AG08395 (cell line): Measurements from ENCODE around the gene SNX12.
"Not testable (repeated sequence)": the region's sequence is repeated elsewhere in the genome, so short reads cannot be mapped to it uniquely, and the experiment has no call there.

ENCODE experiments used
- DNase-seq: peaks from one replicate; pipeline ENCODE4 v3.0.0; 2012; ENCODE audit warnings: mixed read lengths, low spot score

SNX12 gene

DNA sequence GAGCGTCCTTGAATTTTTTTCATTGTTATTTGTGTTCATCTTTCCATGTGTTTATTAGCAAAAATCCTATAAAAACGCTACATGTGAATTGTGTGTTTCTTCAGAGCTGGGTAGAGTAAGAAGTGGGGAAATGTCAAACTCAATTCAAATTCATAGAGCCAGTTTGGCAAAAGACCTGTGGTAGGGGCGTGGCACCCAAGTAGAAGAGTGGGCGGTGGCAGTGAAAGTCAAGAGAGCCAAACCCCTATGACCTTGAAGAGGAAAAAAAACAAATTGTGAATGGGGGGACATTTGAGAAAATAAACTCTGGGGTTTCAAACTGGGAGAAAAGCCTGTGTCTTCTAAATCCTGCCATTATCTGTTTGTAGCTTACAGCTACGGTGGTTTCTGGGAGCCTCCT is 23.1 kb upstream of the SNX12 start:
- no peak for DNase-seq

DNA sequence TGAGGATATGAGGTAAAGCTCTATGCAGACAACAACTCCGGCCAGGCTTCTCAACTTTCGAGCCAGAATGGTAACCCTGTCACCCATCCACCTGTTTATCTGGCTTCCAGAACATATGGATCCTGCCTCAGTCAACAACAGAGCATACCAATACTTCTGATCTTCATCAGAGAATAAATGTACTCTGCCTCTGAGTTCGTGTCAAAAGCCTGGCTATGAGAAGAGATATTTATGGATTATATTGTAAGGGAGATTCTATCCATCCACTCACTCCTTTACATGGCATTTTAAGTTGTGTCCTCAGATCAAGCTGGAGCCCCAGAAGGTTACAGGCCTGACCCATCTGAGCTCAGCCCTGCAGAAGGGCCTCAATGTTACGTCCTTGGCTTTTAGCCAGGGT is 17.8 kb upstream of the SNX12 start:
- DNase-seq: no peak

DNA sequence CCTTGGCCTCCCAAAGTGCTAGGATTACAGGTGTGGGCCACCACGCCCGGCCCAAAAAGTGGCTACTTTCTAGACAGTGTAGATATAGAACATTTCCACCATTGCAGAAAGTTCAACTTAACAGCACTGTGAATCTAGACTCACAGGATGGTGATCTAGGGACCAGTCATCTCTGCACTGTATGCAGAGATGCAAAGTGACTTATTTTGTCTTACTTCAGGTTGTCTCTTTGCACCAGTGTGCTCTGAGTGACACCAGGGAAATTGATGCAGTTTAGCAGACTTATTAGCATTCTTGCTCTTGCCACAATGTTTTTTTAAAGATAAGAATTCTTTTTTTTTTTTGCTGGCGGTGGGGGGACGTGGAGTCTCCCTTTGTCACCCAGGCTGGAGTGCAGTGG is 14.7 kb upstream of the SNX12 start:
- DNase-seq: no peak

DNA sequence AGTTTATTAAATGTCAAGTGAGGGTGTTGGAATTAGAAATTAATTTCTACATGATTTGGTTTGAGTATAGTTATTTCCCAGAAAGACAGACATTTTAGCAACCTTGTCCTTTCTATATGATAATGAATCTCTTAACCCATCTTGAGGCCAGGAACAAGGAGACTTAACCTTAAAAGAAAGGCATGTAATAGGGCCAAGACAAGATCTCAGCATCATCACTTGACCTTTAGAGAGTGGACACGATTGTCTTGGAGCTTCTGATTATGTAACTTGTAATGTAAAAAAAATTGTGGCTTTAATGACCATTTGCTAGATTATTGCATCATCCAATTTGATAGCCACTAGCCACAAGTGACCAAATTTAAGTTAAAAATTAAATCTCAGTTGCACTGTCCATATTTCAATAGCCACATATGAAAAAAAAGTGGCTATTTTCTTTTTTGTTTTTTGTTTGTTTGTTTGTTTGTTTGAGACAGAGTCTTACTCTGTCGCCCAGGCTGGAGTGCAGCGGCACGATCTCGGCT is 14.1 kb upstream of the SNX12 start:
- DNase-seq: no peak

DNA sequence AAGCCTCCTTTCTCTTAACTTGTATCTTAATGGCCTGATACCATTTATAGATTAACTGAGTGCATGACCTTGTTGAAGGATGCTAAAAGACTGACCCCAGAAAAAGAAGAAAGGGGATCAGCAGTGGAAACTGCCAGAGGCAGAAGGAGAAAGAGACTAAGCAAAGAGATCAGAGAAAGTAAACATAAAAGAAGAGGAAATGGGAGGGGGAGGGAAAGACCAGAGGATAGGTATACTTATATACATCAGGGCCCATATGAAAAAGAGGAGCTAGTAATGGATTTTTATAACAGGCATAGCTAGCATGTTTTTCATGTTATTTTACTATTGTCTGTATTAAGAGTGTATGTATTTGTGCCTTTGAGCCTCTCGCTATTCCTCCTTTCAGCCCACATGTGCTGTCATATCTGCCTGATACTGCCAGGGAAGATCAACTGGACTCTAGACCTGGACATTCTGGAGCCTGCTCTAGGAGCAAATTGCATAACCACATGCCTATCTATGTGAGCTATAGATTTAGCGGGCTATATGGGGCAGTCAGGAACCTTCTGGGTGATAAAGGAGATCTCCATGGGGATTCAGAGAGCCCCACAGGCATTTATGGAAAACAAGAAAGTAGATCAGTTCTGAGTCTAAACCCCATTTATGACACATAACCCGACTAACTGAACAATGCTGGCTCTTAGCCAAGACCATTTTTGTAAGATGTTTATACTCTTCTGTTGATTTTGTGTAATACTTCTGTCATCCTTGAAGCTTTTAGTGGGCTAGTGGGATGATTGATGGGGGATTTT is 13.4 kb upstream of the SNX12 start:
- DNase-seq: no peak

DNA sequence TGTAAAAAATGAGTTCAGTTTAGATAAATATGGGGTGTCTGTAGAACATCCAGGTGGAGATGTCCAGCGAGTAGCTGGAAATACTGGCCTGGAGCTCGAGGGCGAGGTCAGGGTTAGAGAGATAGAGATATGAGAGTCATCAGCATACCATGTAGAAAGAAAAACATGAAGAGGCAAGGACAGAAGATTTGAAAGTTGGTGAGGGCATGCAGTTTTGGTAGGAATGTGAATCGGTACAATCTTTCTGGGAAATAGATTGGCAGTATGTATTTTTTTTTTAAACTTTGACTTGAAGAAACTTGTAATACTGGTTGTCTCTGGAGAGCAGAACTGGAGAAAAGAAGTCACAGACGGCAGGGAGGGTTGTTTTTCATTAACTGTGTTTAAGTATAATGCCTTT is 2.4 kb upstream of the SNX12 start:
- DNase-seq: no peak

DNA sequence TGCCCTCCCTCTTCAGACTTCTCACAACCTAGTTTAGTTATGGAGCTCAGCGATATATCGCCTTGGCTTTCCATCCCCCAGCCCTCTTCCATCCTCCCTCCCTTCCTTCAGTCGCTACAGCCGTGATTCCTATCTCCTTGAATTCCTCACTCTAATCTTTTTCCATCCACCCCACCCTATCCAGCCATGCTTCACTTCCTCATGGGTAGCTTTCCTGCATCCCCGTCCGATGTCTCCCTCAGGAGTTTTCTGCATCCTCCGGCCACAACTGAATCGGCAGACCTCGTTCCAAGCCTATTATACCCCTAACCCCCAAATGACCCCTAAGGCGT is 456 bp downstream of the SNX12 start:
- no peak for DNase-seq

DNA sequence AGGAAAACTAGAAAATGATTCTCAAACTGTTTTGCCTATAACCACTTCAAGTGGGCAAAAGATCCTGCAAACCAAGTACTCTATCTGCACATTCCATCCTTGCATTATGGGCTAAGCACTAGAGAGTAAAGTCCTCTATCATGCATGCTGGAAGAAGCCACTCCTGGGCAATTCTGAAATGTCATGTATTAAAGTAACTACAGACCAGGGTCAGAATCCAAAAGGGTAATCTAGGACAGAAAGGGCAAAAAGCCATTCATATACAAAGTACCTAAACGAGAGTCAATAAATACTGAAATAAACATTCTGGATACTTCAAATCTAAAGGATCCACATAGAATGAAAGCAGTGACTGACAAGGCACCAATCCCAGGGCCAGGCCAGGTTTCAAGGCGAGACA is 1.0 kb downstream of the SNX12 start:
- DNase-seq: no peak

DNA sequence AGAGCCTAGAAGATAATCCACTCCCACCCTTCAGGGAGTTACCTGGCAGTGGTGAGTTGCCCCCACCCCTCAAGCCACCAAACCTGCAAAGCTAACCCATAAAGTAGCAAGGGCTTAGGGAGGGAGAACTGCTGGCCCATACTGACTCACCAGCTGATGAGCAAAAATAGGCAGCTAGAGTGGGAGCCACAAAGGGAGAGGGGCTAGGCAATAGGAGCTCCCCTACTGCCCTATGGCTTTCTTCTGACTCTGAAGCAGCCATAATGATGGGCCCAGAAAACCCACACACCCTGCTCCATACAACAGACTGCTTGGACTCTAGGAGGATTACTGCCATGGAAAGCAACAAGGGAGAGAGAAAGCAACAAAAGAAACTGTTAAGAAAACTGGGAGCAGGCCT is 8.0 kb downstream of the SNX12 start:
- no peak for DNase-seq

DNA sequence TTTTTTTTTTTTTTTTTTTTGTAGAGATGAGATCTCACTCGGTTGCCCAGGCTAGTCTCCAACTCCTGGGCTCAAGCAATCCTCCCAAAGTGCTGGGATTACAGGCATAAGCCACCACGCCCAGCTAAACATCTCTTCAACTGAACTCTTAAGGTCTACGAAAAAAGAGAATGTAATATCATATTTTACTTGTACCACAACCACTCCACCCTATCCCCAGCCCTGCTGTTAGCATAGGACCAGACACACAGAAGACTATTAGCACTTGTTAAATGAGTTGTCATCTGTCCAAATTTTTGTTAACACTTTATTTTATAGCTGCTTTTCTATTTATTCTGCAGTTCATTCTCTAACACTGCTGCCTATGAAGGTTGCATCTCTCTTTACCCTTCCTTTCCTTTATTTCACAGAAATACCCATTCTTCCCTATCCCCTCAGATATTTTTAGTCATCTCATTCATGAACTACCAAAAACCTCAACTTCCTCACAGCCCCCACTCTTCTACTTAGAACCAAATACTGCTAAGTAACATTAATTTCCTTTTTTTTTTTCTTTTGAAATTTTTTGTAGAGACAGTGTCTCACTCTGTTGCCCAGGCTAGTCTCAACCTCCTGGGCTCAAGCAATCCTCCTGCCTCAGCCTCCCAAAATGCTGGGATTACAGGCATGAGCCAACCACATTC is 10.1 kb downstream of the SNX12 start:
- no peak for DNase-seq

DNA sequence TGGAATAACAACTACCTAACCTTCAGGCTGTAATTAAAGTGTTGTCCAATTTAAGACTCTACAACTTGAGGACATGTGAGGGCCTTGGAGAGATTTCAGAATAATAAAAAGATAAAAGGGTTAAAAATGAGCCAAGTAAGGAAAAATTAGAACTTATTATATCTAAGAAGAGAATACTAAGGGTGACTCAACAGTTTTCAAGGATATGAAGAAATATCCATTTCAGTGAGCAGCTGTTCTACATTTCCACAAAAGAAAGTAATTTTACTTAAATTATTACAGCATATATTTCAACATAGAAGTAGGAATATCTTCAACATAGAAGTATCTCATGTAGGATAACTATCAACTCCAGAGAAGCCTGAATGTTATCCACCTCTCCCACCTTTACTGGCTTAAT is 11.3 kb downstream of the SNX12 start:
- peak; percentile 25 for DNase-seq

DNA sequence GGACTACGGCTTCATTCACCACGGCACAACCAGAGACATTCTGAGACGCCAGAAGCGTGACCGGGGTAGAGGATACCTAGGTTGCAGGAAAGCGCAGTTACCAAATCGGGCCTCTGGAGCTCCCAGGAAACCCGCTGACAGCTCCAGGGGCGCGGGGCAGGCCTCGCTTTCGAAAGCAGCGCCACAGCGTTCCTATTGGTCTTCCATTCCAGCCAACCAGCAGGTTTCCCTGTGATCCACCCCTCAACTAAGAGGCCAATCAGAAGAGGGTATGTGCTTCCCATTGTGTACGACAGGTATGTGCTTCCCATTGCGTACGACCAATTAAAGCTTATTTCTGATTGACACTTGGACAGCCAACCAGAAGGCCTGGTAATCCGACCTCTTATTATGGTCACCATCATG is 14.9 kb downstream of the SNX12 start:
- DNase-seq: no peak

DNA sequence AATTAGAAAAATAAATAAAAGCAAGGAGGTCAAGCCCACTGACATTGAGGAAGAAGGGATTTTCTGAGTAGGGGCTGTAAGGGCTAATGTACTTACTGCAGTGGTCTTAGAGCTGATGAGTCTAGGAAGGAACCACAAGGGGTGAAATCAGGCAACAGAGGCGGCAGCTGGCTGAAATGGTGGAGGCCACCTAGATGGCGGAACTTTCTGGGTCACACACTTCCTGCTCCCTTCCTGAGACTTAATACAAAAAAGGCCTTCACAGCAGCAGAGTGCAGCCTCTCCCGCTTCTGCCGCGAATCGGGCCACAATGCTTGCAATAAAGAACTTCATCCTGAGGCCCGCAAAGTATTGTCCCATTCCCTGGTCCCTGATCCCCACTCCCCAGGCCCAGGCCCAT is 15.4 kb downstream of the SNX12 start:
- DNase-seq: no peak

DNA sequence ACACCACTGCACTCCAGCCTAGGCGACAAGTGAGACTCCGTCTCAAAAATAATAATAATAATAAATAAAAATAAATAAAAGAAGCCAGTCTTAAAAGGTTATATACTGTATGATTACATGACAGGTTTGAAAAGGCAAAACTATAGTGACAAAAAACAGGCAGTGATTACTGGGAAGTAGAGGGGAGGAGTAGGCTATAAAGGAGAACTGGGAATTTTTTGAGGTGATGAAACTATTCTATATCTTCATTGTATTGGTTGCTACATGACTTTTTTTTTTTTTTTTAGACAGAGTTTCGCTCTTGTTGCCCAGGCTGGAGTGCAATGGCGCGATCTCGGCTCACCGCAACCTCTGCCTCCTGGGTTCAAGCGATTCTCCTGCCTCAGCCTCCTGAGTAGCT is 20.2 kb downstream of the SNX12 start:
- not testable (repeated sequence) for DNase-seq

DNA sequence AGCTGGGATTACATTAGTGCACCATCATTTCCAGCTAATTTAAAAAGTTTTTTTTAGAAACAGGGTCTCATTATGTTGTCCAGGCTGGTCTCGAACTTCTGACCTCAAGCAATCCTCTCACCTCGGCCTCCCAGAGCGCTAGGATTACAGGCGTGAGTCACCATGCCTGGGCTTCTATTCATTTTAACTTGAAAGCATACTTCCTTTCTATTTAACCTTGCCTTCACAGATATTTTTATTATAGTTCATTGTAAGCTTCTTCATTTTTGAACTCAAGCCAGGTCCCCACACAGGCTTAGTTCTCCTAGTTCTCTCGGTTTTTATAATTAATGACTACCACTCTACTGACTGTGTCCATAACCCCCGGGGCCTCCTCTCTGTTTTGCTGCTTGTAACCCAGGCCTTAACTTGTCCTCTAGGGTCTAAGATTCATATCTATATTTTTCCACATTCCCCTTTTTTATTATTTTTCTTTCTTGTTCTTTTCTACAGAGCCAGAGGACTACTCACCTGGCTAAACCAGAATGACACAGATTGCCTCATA is 50.7 kb downstream of the SNX12 start:
- DNase-seq: no peak
